MM.1S (cell line): ENCODE results near the gene GDAP2.

Source experiments
- CTCF ChIP-seq: fragments of 300-600 bp; sonication (generic); IDR thresholded peaks from 2 replicates; pipeline ENCODE4 v1.5.1; 2016; ENCODE audit warnings: antibody characterized with exemption, low read length, mixed read lengths
- EZH2 ChIP-seq: fragments of 300-600 bp; sonication (generic); optimal IDR thresholded peaks from 2 replicates; pipeline ENCODE3; 2017; ENCODE audit warnings: low read depth, mild to moderate bottlenecking, antibody characterized with exemption, low read length, mixed read lengths
- EZH2phosphoT487 ChIP-seq: fragments of 300-600 bp; sonication (generic); IDR thresholded peaks from 2 replicates; pipeline ENCODE4 v1.6.1; 2018; ENCODE audit warnings: antibody characterized with exemption, low read length

DNA sequence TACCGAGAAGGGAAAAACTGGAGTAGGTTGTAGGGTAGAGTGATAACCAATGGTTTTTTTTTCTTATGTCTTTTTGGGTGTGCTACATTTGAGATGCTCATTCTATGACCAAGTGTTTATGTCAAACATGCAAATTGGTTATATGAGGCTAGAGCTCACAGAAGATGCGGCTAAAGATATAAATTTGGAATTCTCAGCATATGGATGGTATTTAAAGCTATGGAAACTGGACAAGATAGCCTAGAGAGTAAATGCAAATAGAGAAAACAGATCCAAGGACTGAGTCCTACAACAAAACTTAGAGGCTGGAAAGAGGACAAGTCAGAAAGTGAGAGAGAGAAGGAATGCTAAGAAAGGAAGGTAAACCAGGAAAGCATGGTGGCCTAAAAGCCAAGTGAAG is 7.4 kb downstream of the GDAP2 start:
- TF ChIP-seq CTCF (no peak), EZH2phosphoT487 (no peak), EZH2 (no peak)
